NCI-H524 (cell line): Measurements from ENCODE around the gene LYZL6.
"Not testable (repeated sequence)": the region's sequence is repeated elsewhere in the genome, so short reads cannot be mapped to it uniquely, and the experiment has no call there.

Experiments used
- DNase-seq, 2 experiments: peaks; one replicate each; lab custom pipeline; 2025; lab: John Stamatoyannopoulos, UW

Gene LYZL6

DNA sequence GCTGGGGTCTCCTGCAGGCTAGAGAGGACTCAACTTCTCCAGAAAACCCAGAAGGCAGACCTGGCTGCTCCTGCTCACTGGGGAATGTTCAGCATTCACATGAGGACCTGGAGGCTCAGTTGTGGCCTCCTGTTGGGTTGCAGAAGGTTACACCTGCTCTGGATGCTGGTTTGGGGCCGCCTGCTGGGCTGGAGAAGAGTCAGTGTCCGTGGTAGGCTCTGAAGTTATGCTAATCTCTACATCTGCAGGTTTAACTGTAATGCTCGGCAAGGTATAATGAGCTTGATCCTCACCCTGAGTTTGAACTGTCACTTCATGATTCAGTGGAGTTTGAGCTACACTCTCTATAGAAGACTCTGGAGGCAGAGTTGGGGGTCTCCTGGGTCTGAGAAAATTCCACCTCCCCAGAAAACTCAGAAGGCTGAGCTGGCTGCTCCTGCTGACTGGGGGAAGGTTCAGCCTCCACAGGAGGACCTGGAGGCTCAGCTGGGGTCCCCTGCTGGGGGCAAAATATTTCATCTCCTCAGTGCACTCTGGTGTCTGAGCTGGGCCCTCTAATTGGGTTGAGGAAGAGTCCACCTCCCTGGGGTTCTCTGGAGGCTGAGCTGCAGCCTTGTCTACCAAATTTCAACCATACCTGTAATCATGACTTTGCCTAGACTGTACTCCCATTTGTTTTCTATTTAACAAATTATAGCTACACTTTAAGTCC lies 36.4 kb downstream of the LYZL6 start:
- no peak for DNase-seq

DNA sequence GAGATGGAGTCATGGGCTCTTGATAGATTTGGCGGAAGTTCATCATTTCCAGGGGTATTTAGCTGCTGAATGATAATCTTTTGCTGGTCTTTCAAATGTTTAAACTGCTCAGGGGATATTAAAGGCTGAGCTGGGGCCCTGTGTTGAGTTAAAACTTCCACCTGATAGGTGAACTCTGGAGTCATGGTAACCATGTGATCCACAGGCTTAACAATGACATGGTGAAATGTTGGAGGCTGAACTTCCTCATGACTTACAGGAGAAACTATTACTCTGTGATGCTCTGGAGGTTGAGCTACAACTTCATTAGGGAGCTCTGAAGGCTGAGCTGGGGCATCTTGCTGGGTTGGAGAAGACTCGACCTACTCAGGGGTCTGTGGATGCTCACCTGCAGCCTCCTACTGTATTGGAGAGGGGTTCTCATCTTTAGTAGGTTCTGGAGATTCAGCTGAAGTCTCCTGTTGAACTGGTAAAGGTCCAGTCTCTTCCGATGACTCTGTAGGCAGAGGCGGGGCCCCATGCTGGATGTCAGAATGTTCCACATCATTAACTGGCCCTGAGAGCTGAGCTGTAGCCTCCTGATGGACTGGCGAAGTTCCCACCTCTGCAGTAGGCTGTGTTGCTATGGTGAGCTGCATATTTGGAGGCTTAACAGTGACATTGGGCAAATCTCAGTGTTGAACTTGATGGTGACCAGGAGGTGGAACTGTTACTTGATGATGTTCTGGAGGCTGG lies 37.2 kb downstream of the LYZL6 start:
- no peak for DNase-seq

DNA sequence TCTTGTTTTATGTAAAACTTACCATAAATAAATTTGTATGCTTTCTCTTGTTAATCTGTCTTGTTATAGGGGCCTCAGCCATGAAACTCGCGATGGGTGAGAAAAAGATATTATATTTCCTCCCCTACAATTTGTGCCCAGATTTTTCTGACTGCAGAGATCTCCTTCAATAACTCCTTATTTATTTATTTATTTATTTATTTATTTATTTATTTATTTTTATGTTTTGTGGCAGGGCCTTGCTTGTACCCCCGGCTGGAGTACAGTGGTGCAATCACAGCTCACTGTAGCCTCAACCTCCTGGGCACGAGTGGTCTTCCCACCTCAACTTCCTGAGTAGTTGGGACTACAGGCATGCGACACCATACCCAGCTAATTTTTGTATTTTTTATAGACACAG lies 40.1 kb downstream of the LYZL6 start:
- DNase-seq, result no peak

DNA sequence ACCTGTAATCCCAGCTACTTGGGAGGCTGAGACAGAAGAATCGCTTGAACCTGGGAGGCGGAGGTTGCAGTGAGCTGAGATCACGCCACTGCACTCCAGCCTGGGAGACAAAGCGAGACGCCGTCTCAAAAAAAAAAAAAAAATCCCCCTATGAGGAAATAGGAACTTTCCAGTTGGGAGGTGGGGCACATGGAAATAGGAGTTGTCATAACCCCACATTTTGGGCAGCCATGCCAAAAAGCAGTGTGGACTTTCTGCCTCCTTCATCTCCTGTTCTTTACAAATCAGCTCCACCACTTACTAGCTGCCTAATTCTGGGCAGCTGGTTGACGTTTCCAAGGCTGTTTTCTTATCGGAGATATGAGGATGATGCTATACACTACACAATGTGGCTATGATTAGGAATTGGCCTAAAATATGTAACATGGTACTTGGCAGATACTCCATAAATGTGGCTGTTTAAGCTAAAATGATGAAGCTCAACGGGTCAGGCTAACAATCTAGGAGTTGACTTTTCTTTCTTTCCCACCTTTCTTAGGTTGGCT lies 41.8 kb downstream of the LYZL6 start:
- no peak for DNase-seq

DNA sequence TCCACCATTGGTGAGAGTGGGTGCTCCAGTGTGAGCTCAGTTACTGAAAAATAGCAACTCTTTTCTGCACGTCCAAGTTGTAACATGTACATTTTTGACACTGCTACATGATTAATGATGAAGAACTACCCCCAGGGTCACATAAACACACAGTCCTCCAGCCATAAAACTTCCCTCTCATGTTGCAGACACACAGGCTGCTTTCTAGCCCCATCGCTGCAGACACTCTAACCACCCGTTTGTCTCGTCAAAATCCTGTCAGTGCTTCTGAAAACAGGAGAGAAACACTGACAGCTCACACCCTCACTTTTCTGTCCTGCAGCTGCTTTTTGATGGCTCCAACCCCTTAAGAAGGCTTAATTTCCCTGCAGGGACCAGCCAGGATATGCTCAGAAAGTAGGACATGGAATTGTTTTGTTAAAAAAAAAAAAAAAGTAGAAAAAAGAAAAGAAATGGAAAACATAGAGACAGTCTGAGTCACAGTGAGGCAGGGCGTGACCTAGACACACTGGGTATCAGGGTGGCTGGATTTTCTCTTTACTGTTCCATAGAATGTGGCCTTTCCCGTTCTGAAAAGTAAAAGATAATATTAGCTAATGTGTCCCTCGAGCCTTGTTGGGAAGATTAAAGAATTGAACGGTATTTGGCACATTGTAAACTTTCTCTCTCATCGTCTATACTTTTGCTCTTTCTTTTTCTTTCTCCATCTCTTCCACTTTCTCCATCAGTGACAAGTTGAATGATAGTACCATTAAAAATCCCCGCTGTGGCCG lies 42.6 kb downstream of the LYZL6 start:
- no peak for DNase-seq

DNA sequence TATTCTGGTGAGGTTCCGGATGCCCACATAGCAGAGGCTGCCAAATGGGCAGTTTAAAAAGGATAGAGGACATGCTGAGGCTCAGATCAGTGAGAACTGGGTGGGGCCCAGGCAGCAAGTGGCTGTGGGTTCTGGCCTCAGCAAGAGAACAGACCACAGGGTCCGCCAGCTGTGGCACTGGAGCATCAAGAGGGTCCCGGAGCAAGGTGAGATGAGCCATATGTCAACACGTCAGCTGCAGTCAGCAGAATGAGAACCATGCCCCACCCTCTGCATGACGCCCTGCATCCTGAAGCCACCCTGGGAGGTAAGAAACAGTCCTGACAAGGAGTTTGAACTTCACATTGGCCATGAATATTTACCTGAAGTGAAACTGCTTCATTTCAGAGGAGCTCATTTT lies 43.2 kb downstream of the LYZL6 start:
- peak in 1 of 2 experiments; percentile 7 for DNase-seq

DNA sequence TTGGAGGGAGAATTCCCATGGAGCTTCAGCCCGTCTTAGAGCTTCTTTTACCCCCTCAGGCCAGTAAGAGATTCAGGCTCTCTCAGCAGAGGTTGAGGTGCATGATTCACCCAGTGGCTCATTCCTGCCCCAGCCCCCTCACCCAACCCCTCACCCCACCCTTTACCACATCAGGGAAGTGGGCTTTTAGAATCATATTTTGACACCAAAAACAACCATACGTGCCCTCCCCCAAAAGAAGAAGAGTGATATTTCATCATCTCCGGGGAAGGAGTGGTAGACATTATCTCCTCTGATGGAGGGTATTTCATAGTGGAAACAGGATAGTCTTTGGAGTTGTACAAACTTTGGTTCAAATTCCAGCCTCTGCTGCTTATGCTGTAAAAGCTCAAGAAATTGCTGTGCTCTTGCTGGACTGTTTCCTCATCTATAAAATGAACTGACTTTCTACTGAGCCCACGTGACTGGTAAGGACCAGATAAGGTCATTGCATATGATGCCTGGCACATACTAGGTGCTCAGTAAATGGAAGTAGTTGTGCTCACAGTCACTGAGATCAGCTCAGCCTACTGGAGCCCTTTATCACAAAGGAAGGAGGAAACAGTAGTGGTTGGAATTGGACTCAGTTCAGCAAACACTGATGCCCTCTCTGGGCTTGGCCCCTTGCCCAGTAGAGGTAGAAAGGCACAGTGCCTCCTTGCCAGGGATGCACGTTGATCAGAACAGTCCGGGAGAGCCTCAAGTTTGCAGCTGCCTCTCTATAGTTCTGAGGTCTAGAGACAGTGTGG lies 45.0 kb downstream of the LYZL6 start:
- no peak for DNase-seq

DNA sequence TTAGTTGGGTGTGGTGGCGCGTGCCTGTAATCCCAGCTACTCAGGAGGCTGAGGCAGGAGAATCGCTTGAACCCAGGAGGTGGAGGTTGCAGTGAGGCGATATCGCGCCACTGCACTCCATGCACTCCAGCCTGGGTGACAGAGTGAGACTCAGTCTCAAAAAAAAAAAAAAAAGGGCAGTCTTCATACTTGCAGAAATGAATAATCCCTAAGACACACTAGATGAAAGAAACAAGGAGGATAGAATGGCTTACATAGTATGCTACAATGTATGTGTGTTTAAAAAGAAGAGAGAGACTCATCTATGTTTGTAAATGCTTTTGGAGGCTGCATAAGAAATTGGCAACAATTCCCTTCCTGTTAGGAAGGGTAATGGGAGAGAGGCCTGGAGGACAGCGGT lies 45.7 kb downstream of the LYZL6 start:
- not testable (repeated sequence) for DNase-seq

DNA sequence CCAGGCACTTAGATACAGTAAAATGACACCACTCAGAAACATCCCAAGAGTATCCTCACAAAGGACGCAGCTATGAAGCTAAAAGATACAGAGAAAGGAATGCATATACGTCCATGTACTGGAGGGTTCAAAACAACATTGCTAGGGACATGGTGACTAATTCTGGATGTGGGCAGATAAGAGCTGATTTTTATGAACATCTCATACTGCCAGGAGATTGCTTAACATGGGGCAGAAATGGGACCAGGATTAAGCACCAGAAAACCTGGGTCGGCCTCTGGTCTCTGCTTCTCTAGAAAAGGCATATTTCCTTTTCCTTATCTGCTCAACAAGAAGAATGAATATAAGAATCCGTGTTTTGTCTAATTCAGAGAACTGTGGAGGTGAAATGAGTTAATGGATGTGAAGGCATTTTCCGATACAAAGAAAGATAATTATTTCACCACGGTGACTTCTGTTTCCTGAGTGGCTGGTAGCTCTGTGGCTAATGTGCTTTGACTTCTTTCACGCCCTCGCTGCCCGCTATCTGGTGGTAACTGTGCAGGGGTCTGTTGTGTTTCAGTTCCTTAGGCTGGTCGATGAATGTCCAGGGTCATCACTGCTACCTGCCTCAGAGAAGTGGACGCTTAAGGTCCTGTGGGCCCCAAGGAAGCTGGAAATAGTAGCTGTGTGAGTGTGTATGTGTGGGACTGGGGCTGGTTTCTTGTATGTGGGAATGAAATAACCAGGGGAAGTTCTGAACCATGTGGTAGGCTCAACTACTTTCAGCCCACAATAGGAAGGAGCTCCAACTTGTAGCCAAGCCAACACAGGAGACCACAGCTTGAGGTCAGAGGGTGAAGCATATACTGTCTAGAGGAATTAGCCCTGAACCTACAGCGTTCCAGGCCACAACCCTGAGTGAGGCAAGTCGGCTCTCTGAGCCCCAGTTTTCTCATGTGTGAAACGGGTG lies 47.6 kb downstream of the LYZL6 start:
- DNase-seq, result no peak

DNA sequence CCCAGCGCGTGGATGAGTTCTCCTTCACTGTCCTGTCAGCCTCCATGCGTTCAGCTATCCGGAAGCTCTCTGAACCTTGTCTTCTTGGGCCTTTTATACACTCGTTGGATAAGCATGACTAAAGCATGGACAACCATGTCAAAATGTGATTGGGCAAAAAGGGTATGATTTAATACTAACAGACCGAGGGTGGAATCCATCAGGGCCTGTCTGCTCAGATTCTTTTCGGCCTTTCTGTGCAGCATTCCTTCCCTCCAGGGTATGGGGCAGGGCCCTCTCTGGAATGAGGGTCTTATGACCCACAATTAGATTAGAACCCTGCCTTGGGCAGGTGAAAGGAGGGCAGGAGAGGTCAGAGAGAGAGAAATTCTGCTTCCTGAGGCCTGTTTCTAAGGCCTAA lies 49.3 kb downstream of the LYZL6 start:
- DNase-seq, result no peak

DNA sequence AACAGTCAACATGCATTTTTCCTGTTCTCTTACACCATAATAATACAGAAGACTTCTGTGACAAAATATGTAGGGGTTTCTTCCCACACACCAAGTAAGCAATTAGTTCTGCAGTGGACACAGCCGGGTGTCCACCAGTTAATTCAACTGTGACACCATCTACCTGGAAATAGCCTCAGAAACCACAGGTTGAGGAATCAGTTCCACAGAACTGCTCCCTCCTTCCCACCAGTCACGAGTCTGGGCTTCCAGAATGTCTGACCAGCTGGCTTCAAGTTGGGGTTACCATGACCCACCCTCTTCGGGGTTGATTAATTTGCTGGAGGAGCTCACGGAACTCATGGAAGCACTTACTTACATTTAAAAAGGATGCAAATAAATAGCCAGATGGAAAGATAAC lies 49.8 kb downstream of the LYZL6 start:
- no peak for DNase-seq

DNA sequence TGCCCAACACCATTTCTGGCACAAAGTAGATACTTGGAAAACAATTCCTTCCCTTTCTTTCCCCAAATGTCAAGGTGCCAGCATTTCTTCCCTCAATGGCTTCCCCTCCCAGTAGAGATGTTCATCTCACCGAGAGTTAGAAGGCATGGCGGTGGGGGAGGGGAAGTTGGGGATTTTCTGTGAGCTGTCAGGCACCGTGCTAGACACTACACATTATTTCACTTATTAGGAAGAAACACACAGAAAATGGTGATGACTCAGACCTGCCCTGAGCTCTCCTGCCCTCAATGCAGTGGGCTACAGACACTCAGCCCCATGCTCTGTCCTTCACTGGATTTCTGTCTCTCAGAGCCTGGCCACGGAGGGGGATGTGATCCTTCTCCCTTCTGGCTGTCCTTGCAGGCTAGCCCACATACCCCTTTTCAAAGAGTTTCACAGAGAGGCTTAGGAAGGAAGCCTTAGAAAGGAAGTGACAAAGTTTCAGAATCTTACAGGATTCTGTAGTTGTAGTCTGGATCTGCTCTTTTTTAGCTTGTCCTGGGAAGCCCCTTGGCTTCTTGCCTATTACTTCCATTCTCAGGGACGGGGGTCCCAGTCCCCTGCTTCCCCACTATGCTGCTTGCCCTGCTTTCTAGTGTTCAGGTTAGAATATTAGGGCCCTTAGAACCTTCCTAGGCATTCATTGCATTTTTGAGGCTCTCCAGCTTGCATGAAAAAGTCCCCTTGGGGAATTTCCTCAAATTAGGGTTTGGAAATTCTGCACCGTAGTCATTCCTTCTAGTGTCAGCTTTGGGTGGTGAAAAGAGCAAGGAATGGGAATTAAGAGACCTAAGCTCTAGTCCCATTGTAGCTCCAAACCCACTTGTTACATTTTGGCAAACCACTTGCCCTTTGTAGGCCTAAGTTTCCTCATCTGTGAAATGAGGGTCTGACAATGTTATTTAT lies 51.1 kb downstream of the LYZL6 start:
- DNase-seq, result no peak

DNA sequence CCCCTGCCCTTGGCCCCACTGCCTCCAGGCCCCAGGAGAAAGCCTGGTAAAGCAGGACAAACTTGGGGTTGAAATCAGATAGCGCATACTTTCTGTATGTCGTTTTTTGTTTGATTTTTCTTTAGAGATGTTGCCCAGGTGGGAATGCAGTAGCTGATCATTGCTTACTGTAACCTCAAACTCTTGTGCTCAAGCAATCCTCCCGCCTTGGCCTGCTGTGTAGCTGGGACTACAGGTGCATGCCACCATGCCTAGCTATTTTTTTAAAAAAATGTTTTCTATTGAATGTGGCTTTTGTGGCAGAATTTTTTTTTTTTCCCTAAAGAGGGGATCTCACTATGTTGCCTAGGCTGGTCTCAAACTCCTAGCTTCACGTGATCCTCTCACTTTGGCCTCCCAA lies 52.2 kb downstream of the LYZL6 start:
- no peak for DNase-seq

DNA sequence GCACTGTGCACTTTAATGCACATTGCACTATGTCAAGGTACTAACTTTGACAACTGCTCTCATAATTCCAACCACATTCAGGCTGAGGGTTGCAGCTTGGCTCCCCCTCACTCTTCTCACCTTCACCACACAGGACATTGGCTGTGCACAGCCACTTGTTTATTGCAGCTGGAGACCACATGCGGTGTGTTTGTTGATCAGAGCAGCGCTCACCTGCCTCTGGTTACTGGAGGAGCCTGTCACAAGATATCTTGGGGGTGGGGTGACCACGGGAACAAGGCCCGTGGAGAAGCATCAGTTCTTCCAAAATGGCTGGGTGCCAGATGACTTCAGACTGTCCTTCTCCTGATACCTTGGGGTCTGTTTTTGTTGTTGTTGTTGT lies 52.7 kb downstream of the LYZL6 start:
- no peak for DNase-seq

DNA sequence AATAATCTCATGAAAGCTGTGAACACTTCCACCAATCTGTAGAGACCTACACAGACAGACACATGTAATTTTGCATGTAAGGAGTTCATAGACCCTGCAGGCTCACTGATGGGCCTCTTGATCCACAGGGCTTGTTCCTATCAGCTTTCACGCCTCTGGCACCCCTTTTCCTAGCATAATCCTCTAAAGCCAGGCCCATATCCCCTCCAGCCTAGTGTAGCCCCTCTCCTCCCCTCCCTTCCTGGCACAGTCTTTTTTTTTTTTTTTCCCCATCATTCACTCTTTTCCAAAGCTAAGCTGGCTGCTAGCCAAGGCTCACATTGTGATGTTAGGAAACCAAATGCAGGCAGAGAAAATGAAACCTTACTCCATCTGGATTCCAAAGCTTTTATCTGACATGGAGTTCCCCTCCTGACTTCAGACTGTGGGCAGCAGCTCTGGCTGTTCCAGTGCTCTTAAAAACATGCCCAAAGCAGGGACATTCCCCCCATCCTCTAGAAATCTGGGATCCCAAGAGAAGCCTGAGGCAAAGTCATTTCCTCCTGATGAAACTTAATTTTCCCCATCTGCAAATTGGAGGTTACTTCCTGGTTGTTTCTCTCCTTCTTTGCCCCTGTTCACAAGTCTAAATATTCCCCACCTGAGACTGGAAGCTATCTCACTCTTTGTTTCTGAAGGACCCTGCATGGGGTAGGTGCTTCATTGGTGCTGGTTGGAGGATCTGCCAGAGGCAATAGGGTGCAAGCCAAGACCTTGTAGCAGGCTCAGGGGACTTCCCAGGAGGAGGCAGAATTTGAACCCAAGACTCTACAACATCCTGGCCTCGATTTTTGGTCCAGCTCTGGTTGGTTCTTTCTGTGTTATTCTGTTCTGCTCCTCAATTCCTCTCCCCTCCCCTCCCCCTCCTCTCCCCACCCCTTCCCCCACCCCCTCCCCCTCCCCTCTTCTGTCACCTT lies 53.4 kb downstream of the LYZL6 start:
- DNase-seq, result peak in 1 of 2 experiments; percentile 6

DNA sequence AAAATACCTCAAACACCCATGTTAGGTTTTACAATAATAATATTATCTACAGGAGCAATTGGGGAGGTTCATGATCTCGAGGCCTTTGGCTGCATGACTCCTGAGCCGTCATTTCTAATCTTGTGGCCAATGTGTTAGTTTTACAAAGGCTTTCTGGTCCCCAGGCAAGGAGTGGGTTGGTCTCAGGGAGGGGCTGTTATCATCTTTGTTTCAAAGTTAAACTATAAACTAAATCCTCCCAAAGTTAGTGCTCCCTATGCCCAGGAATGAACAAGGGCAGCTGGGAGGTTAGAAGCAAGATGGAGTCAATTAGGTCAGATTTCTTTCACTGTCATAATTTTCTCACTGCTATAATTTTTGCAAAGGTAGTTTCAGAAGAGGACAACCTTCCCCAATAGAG lies 54.3 kb downstream of the LYZL6 start:
- no peak for DNase-seq
